ENCODE results near the gene B4GALT1.
"Not testable (repeated sequence)": the region's sequence is repeated elsewhere in the genome, so short reads cannot be mapped to it uniquely, and the experiment has no call there.

GRCh38 chr9:33085672-33086071 lies 81.5 kb downstream of the B4GALT1 start:
- TF ChIP-seq EZH2 (IDR thresholded peaks at IDR 0.05; ENCODE audit: borderline replicate concordance, low read length); CTCF (conservative IDR thresholded peaks at IDR 0.05 in 1 of 2, IDR thresholded peaks at IDR 0.05 in 1 of 2; ENCODE audit: extremely low read depth in 1 of 2, insufficient read depth in 1 of 2, low read depth in 1 of 2, low read length in 2 of 2): not testable (repeated sequence)

All from mammary epithelial cell (primary cell).